GM12875 (cell line): Measurements from ENCODE around the gene WRNIP1.

Experiments
- H3K4me3 ChIP-seq: one replicate; pipeline ENCODE4 v1.5.1; 2011; ENCODE audit warnings: low read depth, low read length, control low read depth
- CTCF ChIP-seq: IDR thresholded peaks from 2 replicates; pipeline ENCODE4 v1.5.1; 2011; ENCODE audit warnings: low read depth, mild to moderate bottlenecking, control low read depth, inconsistent platforms, low read length, moderate library complexity, borderline replicate concordance; ENCODE audit not compliant: insufficient read depth

WRNIP1 gene

GRCh38 chr6:2807342-2808090, 42.3 kb downstream of the WRNIP1 start:
- H3K4me3 ChIP-seq = no peak overlapping the region
- no peak for TF ChIP-seq CTCF

GRCh38 chr6:2809015-2809414, 43.8 kb downstream of the WRNIP1 start:
- no peak overlapping the region for H3K4me3 ChIP-seq
- no peak for TF ChIP-seq CTCF

- no peak overlapping the region for H3K4me3 ChIP-seq
- TF ChIP-seq CTCF = no peak
Observed at GRCh38 chr6:2810092-2810671, 45.0 kb downstream of the WRNIP1 start.

- H3K4me3 ChIP-seq = no peak overlapping the region
- TF ChIP-seq CTCF = no peak
Observed at GRCh38 chr6:2812695-2813094, 47.5 kb downstream of the WRNIP1 start.

GRCh38 chr6:2816158-2816557, 51.0 kb downstream of the WRNIP1 start:
- no peak for TF ChIP-seq CTCF
- H3K4me3 ChIP-seq = no peak overlapping the region

- no peak for TF ChIP-seq CTCF
- no peak overlapping the region for H3K4me3 ChIP-seq
Observed at GRCh38 chr6:2817903-2818443, 52.8 kb downstream of the WRNIP1 start.

- H3K4me3 ChIP-seq = no peak overlapping the region
- TF ChIP-seq CTCF = no peak
Observed at GRCh38 chr6:2818593-2818992, 53.4 kb downstream of the WRNIP1 start.
